ENCODE measurements around the gene NAT14. TPM values are rescaled to one million over a fixed set of nuclear protein-coding genes. Genes with fewer than 3 reads are reported as not detected.

Gene NAT14
- polyA plus RNA-seq, 1 experiment, result 34.8 TPM

- DNase-seq (ENCODE audit: low read depth), result no peak
- peaks cover 11% of the 10 kb centered on the region for H3K27me3 ChIP-seq (ENCODE audit: control insufficient read depth, insufficient read depth, low read length)
- H3K36me3 ChIP-seq (ENCODE audit: control insufficient read depth, insufficient read depth, low read length), result peaks cover 3% of the 10 kb centered on the region
- CTCF ChIA-PET, result interaction anchor here (0.6 to 2.1 kb wide), 3 partner anchors 13 to 52 kb away, joined by 3 to 6 read pairs (median 5); no protein-coding TSS in a partner anchor
- POLR2A ChIA-PET, result no interaction called here
- TF ChIP-seq CTCF (IDR thresholded peaks at IDR 0.05; ENCODE audit: insufficient read depth, low read depth, low read length), result peak; percentile 80
- no peak overlapping the region for H3K4me3 ChIP-seq (ENCODE audit: low read depth, low read length)
Observed at GRCh38 chr19:55454787-55455243, 30.2 kb upstream of the NAT14 start.

GRCh38 chr19:55455576-55456235, 29.3 kb upstream of the NAT14 start:
- no peak for TF ChIP-seq CTCF (IDR thresholded peaks at IDR 0.05; ENCODE audit: insufficient read depth, low read depth, low read length)
- DNase-seq (ENCODE audit: low read depth), result no peak
- Histone ChIP-seq H3K27me3 (ENCODE audit: control insufficient read depth, insufficient read depth, low read length) (peaks cover 6% of the 10 kb centered on the region), H3K36me3 (ENCODE audit: control insufficient read depth, insufficient read depth, low read length) (peaks cover 3% of the 10 kb centered on the region), H3K4me3 (ENCODE audit: low read depth, low read length) (no peak overlapping the region)
- CTCF ChIA-PET, result no interaction called here
- POLR2A ChIA-PET, result no interaction called here

- CTCF ChIA-PET, result no interaction called here
Observed at GRCh38 chr19:55456347-55456746, 28.6 kb upstream of the NAT14 start.

GRCh38 chr19:55457683-55458457, 27.1 kb upstream of the NAT14 start:
- no peak for DNase-seq (ENCODE audit: low read depth)
- POLR2A ChIA-PET, result interaction anchor here (0.6 kb wide), 1 partner anchor 18 kb away, joined by 3 read pairs; the partner anchor contains the start of gene ZNF628
- H3K4me3 ChIP-seq (ENCODE audit: low read depth, low read length), result no peak overlapping the region
- H3K36me3 ChIP-seq (ENCODE audit: control insufficient read depth, insufficient read depth, low read length), result peaks cover 3% of the 10 kb centered on the region
- TF ChIP-seq CTCF (IDR thresholded peaks at IDR 0.05; ENCODE audit: insufficient read depth, low read depth, low read length), result no peak
- H3K27me3 ChIP-seq (ENCODE audit: control insufficient read depth, insufficient read depth, low read length), result no peaks in the 10 kb centered on the region
- CTCF ChIA-PET, result interaction anchor here (1.2 to 3.3 kb wide), 4 partner anchors 10 to 46 kb away, joined by 4 to 14 read pairs (median 6); no protein-coding TSS in a partner anchor

More at GRCh38 chr19:55456347-55456746, 28.6 kb upstream of the NAT14 start:
- H3K36me3 ChIP-seq (ENCODE audit: control insufficient read depth, insufficient read depth, low read length), result peaks cover 3% of the 10 kb centered on the region
- DNase-seq (ENCODE audit: low read depth), result no peak
- no peak overlapping the region for H3K4me3 ChIP-seq (ENCODE audit: low read depth, low read length)
- no peak for TF ChIP-seq CTCF (IDR thresholded peaks at IDR 0.05; ENCODE audit: insufficient read depth, low read depth, low read length)
- H3K27me3 ChIP-seq (ENCODE audit: control insufficient read depth, insufficient read depth, low read length), result peaks cover 6% of the 10 kb centered on the region
- POLR2A ChIA-PET, result no interaction called here

- H3K27me3 ChIP-seq (ENCODE audit: control insufficient read depth, insufficient read depth, low read length), result no peaks in the 10 kb centered on the region
- no peak overlapping the region for H3K4me3 ChIP-seq (ENCODE audit: low read depth, low read length)
- TF ChIP-seq CTCF (IDR thresholded peaks at IDR 0.05; ENCODE audit: insufficient read depth, low read depth, low read length), result no peak
- ChIA-PET POLR2A (no interaction called here), CTCF (interaction anchor here (1.1 to 3.3 kb wide), 6 partner anchors 9 to 318 kb away, joined by 3 to 14 read pairs (median 6); partner anchors contain the start of gene ZNF628)
- H3K36me3 ChIP-seq (ENCODE audit: control insufficient read depth, insufficient read depth, low read length), result peaks cover 3% of the 10 kb centered on the region
- no peak for DNase-seq (ENCODE audit: low read depth)
Observed at GRCh38 chr19:55459551-55459949, 25.4 kb upstream of the NAT14 start.
